Heart left ventricle (tissue), 16 donors: ENCODE measurements around the gene TRIM8. TPM values are rescaled to one million over a fixed set of nuclear protein-coding genes. Genes with fewer than 3 reads are reported as not detected.

Experiments used
- ATAC-seq, 4 donors: fragments of 200-7000 bp; cut with Tn5 transposase; one replicate each; pipeline ENCODE4 v1.9.1; 2020 to 2022; ENCODE audit warnings: moderate library complexity in 4 of 4, mild to moderate bottlenecking in 3 of 4, moderate number of reproducible peaks in 1 of 4
- DNase-seq, 5 donors: peaks; one replicate each; pipeline ENCODE4 v3.0.0-alpha.2; 2020
- H3K27ac ChIP-seq, 12 donors: fragments of 200-600 bp; sonication (generic) in 4 of 12; one replicate each; pipeline versions ENCODE4 v1.5.0 to v1.8.0; 2016 to 2022; ENCODE audit warnings: mild to moderate bottlenecking in 2 of 12
- H3K27me3 ChIP-seq, 9 donors: fragments of 200-600 bp; sonication (generic) in 2 of 9; one replicate each; pipeline versions ENCODE4 v1.5.1 to v1.8.0; 2016 to 2022; ENCODE audit warnings: mild to moderate bottlenecking in 3 of 9
- H3K36me3 ChIP-seq, 9 donors: fragments of 200-600 bp; sonication (generic) in 2 of 9; one replicate each; pipeline versions ENCODE4 v1.5.0 to v1.8.0; 2018 to 2022; ENCODE audit warnings: mild to moderate bottlenecking in 2 of 9
- H3K4me1 ChIP-seq, 12 donors: fragments of 200-600 bp; sonication (generic) in 4 of 12; one replicate each; pipeline versions ENCODE4 v1.5.0 to v1.8.0; 2016 to 2022; ENCODE audit warnings: mild to moderate bottlenecking in 3 of 12
- H3K4me3 ChIP-seq, 12 donors: fragments of 200-600 bp; sonication (generic) in 4 of 12; one replicate each; pipeline versions ENCODE4 v1.5.0 to v1.8.0; 2017 to 2022; ENCODE audit warnings: mild to moderate bottlenecking in 9 of 12, moderate library complexity in 4 of 12
- H3K9me3 ChIP-seq, 12 donors: fragments of 200-600 bp; sonication (generic) in 4 of 12; one replicate each; pipeline versions ENCODE4 v1.5.0 to v1.8.0; 2016 to 2022; ENCODE audit warnings: mild to moderate bottlenecking in 1 of 12
- POLR2A ChIP-seq, 2 donors: fragments of 450-650 bp; IDR thresholded peaks; one replicate each; pipeline ENCODE4 v1.6.1; 2017; ENCODE audit warnings: antibody characterized with exemption in 2 of 2, mild to moderate bottlenecking in 2 of 2, moderate library complexity in 2 of 2
- WGBS, 4 donors: extraction: QIAGEN DNeasy Blood & Tissue Kit in 2 of 4; methylation state at CpG; one replicate each; pipeline versions ENCODE4 v1.1.5 to v1.1.7; 2013 to 2018; 5-methylcytosine and 5-hydroxymethylcytosine counted together
- intact Hi-C, 10 donors: fragments of 100-400 bp; cut with DNase I; formaldehyde crosslinking; loops; one replicate each; pipeline versions ENCODE4 v1.11.1 to v1.14.2; 2022
- polyA plus RNA-seq, 2 donors: library from polyadenylated mRNA; stranded (reverse); fragments of 200-250 nt; gene quantifications; one replicate each; pipeline ENCODE4 v1.2.3, GENCODE V29; 2013
- total RNA-seq, 9 donors: library from RNA; depleted of rRNA in 2 of 9; stranded (reverse); fragments of >200 nt in 2 of 9; fragmentation: NEBNext Ultra II Directional in 3 of 9; extraction: Animal tissue kit (Norgen Biotek cat#: 25700) in 3 of 9; gene quantifications; one replicate each; pipeline versions ENCODE4 v1.1.0 to v1.2.4, GENCODE V29; 2016 to 2023
- TF ChIP-seq, protein P1 (sequence below), 12 donors: fragments of 200-600 bp; sonication (generic) in 4 of 12; IDR thresholded peaks; one replicate each; pipeline versions ENCODE4 v1.5.0 to v1.8.0; 2018 to 2022; ENCODE audit warnings: antibody characterized with exemption in 12 of 12, mild to moderate bottlenecking in 5 of 12
- donor health status: ischemic (EF 13 %, LVEDD 7.1; RV severe dilation, severe dysfunction).
- donor health status: healthy with polysubstance abuse.
- donor health status: DM: no; HTN: yes; CAD: no.
- donor health status: DM: no; HTN: no; CAD: no.
- donor health status: ischemic (EF 25% LVEDD 6.9; RV normal size, moderate dysfunction).
- donor health status: ischemic (EF 25% LVEDD 5.7; RV mildly dilated, moderate dysfunction).
- donor health status: healthy.
- donor health status: DM: yes; HTN: yes; CAD: no.
- donor health status: ischemic (EF 35%, LVEDD 5.7; RV mildly dilated, moderate dysfunction).
- donor health status: nonischemic (EF 11% LVEDD 7.7; RV severe dilation, severe dysfunction).
- donor health status: DM: yes; HTN: yes; CAD: no.
- donor health status: PGD.
- donor health status: ischemic (EF 29% LVEDD 5.4; RV normal size, mild dysfunction).
- donor health status: nonischemic (EF 23%, LVEDD 6.1; RV moderate dilation, normal function).

The TRIM8 gene
- total and polyA plus RNA-seq, 11 donors: 38.9 to 225 (median 102) TPM

DNA sequence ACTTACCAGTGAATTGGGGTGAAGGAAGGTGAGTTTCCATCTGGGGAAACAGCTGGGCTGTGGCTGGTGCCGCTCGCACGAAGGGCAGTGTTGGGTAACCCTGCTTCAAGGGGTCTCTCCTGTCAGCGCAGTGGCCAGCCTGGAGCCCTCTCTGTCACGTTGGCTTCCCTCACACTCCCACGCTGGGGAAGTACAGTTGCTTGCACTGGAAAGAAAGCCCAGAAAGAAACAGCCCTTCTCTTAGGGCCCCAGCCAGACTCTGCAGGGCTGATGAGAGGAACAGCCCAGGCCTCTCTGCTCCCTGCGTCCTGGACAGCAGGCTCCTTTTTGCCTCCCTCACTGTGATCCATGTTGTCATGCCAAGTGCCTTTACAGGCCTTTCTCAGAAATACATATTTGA, 40.3 kb upstream of the TRIM8 start:
- no peaks in the 10 kb centered on the region for H3K9me3 ChIP-seq
- DNase-seq (no peak), ATAC-seq (peak in 3 of 4 donors; percentile 16 to 47 (median 40))
- peak overlapping the region in 11 of 12 donors; percentile 22 to 85 (median 58) for H3K27ac ChIP-seq
- no peak for TF ChIP-seq POLR2A (IDR thresholded peaks at IDR 0.05)
- TF ChIP-seq, protein P1, sequence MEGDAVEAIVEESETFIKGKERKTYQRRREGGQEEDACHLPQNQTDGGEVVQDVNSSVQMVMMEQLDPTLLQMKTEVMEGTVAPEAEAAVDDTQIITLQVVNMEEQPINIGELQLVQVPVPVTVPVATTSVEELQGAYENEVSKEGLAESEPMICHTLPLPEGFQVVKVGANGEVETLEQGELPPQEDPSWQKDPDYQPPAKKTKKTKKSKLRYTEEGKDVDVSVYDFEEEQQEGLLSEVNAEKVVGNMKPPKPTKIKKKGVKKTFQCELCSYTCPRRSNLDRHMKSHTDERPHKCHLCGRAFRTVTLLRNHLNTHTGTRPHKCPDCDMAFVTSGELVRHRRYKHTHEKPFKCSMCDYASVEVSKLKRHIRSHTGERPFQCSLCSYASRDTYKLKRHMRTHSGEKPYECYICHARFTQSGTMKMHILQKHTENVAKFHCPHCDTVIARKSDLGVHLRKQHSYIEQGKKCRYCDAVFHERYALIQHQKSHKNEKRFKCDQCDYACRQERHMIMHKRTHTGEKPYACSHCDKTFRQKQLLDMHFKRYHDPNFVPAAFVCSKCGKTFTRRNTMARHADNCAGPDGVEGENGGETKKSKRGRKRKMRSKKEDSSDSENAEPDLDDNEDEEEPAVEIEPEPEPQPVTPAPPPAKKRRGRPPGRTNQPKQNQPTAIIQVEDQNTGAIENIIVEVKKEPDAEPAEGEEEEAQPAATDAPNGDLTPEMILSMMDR (IDR thresholded peaks at IDR 0.05): no peak
- peaks cover 0 to 49% (median 16%) of the 10 kb centered on the region in 9 donors for H3K36me3 ChIP-seq
- 68 to 88% (median 80%) methylated on average over 7 of the region's 7 CpGs for WGBS, 4 donors
- H3K4me3 ChIP-seq: no peak overlapping the region
- intact Hi-C loops: no loop called here
- peaks cover 0 to 72% (median 47%) of the 10 kb centered on the region in 12 donors for H3K4me1 ChIP-seq
- H3K27me3 ChIP-seq: no peaks in the 10 kb centered on the region

GRCh38 chr10:102604439-102604841, 39.8 kb upstream of the TRIM8 start:
- intact Hi-C loops: no loop called here
- no peak for DNase-seq
- peak in 3 of 4 donors; percentile 28 to 37 (median 31) for ATAC-seq
- Histone ChIP-seq H3K4me3 (no peak overlapping the region), H3K27ac (peak overlapping the region in 11 of 12 donors; percentile 22 to 85 (median 58)), H3K9me3 (no peaks in the 10 kb centered on the region), H3K27me3 (no peaks in the 10 kb centered on the region), H3K36me3 (peaks cover 0 to 44% (median 16%) of the 10 kb centered on the region in 9 donors), H3K4me1 (peaks cover 0 to 72% (median 42%) of the 10 kb centered on the region in 12 donors)
- TF ChIP-seq, protein P1 (IDR thresholded peaks at IDR 0.05): no peak
- no peak for TF ChIP-seq POLR2A (IDR thresholded peaks at IDR 0.05)
- WGBS, 4 donors: 51 to 61% (median 55%) methylated on average over 6 of the region's 6 CpGs

DNA sequence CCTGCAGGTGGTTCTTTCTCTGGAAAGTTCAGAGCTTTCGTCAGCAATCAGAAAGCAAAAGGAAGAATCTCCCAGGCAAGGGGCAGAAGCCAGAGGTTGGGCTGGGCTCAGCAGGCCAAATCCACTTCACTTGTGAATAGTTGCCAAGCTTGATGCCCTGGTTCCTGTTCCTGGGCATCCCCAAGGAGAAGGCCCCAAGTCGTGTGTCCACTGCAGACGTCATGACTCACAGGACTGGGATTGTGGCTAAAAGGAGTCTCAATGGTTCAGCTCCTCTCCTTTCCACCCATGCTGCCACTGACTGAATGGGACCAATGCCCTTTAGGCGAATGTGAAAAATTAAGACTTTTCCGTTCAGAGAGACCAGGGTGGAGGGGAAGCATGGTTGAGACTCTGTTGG, 38.6 kb upstream of the TRIM8 start:
- WGBS, 4 donors: 66 to 71% (median 69%) methylated on average over 5 of the region's 5 CpGs
- no peak for ATAC-seq
- Histone ChIP-seq H3K27me3 (no peaks in the 10 kb centered on the region), H3K4me3 (no peak overlapping the region), H3K9me3 (no peaks in the 10 kb centered on the region), H3K4me1 (peaks cover 0 to 66% (median 36%) of the 10 kb centered on the region in 12 donors), H3K36me3 (peaks cover 0 to 38% (median 15%) of the 10 kb centered on the region in 9 donors), H3K27ac (peak overlapping the region in 1 of 12 donors; percentile 18)
- TF ChIP-seq, protein P1 (IDR thresholded peaks at IDR 0.05): no peak
- TF ChIP-seq POLR2A (IDR thresholded peaks at IDR 0.05): no peak
- intact Hi-C loops: no loop called here
- peak in 1 of 5 donors; percentile 29 for DNase-seq

DNA sequence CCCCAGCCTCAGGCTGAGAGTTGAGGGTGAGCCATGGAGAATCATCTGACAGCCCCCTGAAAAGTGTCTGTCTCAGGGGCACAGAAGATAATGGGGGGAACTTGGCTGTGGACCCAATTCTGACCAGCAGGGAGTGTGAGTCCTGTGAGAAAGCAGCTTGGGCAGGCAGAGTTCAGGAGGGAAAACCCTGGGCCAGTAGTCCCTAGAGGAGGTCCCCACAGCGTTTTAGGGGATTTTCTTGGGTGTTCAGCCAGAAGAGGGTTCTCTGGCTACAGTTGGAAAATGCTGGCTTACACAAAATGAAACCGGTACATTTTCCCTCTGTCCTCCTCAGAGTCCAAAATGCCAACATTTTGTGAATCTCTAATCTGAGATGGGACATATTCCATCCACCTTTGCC, 35.8 kb upstream of the TRIM8 start:
- H3K36me3 ChIP-seq: peaks cover 0 to 16% (median 6%) of the 10 kb centered on the region in 9 donors
- no peak overlapping the region for H3K4me3 ChIP-seq
- DNase-seq (peak in 1 of 5 donors; percentile 16), ATAC-seq (no peak)
- H3K27ac ChIP-seq: peak overlapping the region in 1 of 12 donors; percentile 23
- no peaks in the 10 kb centered on the region for H3K27me3 ChIP-seq
- WGBS, 4 donors: 71 to 77% (median 75%) methylated on average over 2 of the region's 2 CpGs
- intact Hi-C loops: no loop called here
- peaks cover 0 to 65% (median 33%) of the 10 kb centered on the region in 12 donors for H3K4me1 ChIP-seq
- no peak for TF ChIP-seq POLR2A (IDR thresholded peaks at IDR 0.05)
- TF ChIP-seq, protein P1 (IDR thresholded peaks at IDR 0.05): no peak
- H3K9me3 ChIP-seq: no peaks in the 10 kb centered on the region
